ENCODE data around the gene ARHGAP19. TPM values are rescaled to one million over a fixed set of nuclear protein-coding genes. Genes with fewer than 3 reads are reported as not detected.

The ARHGAP19 gene
- total RNA-seq, 1 experiment from 2014 or later, result 33.2 TPM

DNA sequence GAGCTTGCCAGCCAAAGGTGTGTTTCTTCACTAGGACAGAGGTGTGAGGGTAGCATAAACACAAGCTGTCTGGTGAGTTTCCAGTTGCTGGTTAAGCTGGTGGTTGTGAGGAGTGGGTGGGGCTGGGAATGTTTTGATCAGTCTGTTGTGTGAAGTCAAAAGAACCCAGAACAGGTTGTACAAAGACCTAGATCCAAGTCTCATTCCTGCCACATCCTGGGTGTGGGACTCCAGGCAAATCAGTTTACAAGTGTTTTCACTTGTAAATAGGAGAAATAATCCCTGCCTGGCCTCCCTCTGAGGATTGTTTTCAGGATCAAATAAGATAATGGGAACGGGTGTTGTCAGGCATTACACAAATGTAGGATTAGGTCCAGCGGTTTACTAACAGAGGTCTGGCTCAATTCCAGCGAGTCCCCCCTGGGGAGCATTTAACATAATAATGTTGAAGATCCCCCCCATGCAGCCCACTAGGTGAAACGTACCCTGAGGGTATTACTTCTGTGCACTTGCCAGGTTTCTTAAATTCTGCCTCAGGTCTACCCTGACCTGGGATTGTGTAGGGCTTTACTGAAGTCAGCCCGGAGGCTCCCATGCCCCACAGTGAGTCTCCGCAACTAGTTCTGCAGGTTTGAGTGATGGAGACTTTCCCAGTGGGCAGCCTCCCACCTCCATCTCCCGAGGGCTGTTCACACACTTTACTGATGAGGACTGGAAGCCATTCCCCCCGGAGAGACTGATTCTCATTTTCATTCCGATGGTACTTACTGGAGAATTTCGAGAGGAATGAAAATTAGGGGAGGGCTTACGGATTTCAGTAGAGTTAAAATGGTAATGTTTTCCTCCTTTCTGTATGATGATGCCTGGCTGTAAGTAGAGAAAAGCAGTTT is 44.8 kb upstream of the ARHGAP19 start:
- peaks cover 6% of the 10 kb centered on the region; the same call in 1 of the 2 replicates for H3K79me2 ChIP-seq (ENCODE audit: insufficient read depth, low read length)
- no peak overlapping the region for H2BK5ac ChIP-seq (ENCODE audit: insufficient read length, low read length)
- H3K9ac ChIP-seq (ENCODE audit: extremely low read depth, insufficient read length, low read length), result no peak overlapping the region
- Mint-ChIP-seq H3K27ac (peak overlapping the region; percentile 93 to 99 (median 98)), H3K36me3 (ENCODE audit: insufficient read depth in 1 of 3, low read depth in 3 of 3) (peaks cover 2 to 22% (median 15%) of the 10 kb centered on the region in 3 experiments), H3K4me3 (peak overlapping the region; percentile 66 to 67), H3K9me3 (peaks cover 2 to 3% of the 10 kb centered on the region in 2 experiments; a peak in 1 of 5 replicates), H3K27me3 (ENCODE audit: low read depth) (no peaks in the 10 kb centered on the region; the same call in 1 of the 2 replicates), H3K4me1 (peaks cover 50 to 59% of the 10 kb centered on the region in 2 experiments)
- DNase-seq, result peak; percentile 76
- H3K79me1 ChIP-seq (ENCODE audit: insufficient read depth, low read depth, low read length, poor library complexity, severe bottlenecking), result no peaks in the 10 kb centered on the region
- H2BK120ac ChIP-seq (ENCODE audit: low read depth, low read length, poor library complexity, severe bottlenecking), result no peak overlapping the region
- no peak overlapping the region for H2AK5ac ChIP-seq (ENCODE audit: insufficient read length, low read length)
- H3K9me3 ChIP-seq (ENCODE audit: control insufficient read depth, low read depth, low read length), result no peaks in the 10 kb centered on the region
- no peaks in the 10 kb centered on the region for H3K27me3 ChIP-seq (ENCODE audit: insufficient read depth, low read length)
- no peak overlapping the region for H2AFZ ChIP-seq (ENCODE audit: low read length)
- peak overlapping the region; percentile 44 for H3K27ac ChIP-seq (ENCODE audit: insufficient read length, low read depth, low read length)
- no peak overlapping the region for H3K56ac ChIP-seq (ENCODE audit: insufficient read length, low read depth, low read length)
- no CpG with 5 or more reads among the region's 11 CpGs for WGBS (ENCODE audit: extremely low coverage, insufficient read length, low lambda C conversion rate)
- H3K18ac ChIP-seq (ENCODE audit: insufficient read length, low read depth, low read length), result no peak overlapping the region
- no peak overlapping the region for H3T11ph ChIP-seq (ENCODE audit: low read length)
- H2BK20ac ChIP-seq (ENCODE audit: low read depth, low read length, poor library complexity, severe bottlenecking), result no peak overlapping the region
- H3K4me2 ChIP-seq (ENCODE audit: insufficient read depth, insufficient read length, low read length), result peak overlapping the region; percentile 35
- peaks cover 3% of the 10 kb centered on the region for H4K20me1 ChIP-seq (ENCODE audit: control insufficient read depth, insufficient read depth, insufficient read length)
- H4K5ac ChIP-seq (ENCODE audit: insufficient read length, low read depth, low read length), result no peak overlapping the region
- no peak overlapping the region for H4K91ac ChIP-seq (ENCODE audit: insufficient read length, low read depth, low read length)
- H3K23me2 ChIP-seq (ENCODE audit: insufficient read length, low read depth, low read length, poor library complexity, severe bottlenecking), result peaks cover 14% of the 10 kb centered on the region
- peaks cover 9% of the 10 kb centered on the region for H3K4me1 ChIP-seq (ENCODE audit: insufficient read depth, low read length)
- no peak overlapping the region for H4K8ac ChIP-seq (replicated peaks; ENCODE audit: insufficient read length, low read depth, low read length)
- H3K23ac ChIP-seq (ENCODE audit: insufficient read length, low read depth, low read length), result no peak overlapping the region
- H2BK15ac ChIP-seq (ENCODE audit: low read depth, low read length), result no peak overlapping the region
- H2BK12ac ChIP-seq (ENCODE audit: insufficient read length, low read depth, low read length), result no peak overlapping the region
- no peak for TF ChIP-seq CTCF (conservative IDR thresholded peaks at IDR 0.05)
- H3K4ac ChIP-seq (ENCODE audit: low read depth, low read length), result no peak overlapping the region
- no peak overlapping the region for H3K14ac ChIP-seq (ENCODE audit: insufficient read depth, low read length)
